A673 (cell line): ENCODE data around the gene SEC23B. TPM values are rescaled to one million over a fixed set of nuclear protein-coding genes. Genes with fewer than 3 reads are reported as not detected.
"Not testable (repeated sequence)": the region's sequence is repeated elsewhere in the genome, so short reads cannot be mapped to it uniquely, and the experiment has no call there.

Experiments used
- BruUV-seq: library from RNA; stranded (reverse); fragments of 400-500 nt; replicated peaks from 2 replicates; lab custom pipeline; 2021; lab: Mats Ljungman, UMichigan
- CTCF ChIA-PET: fragments of 300-600 bp; sonication (Branson Sonifier 250); formaldehyde crosslinking; loops from one replicate; lab custom pipeline; 2022; ENCODE audit warnings: antibody characterized with exemption; lab: Charles Lee
- POLR2A ChIA-PET: fragments of 300-600 bp; sonication (Branson Sonifier 250); formaldehyde crosslinking; loops from one replicate; lab custom pipeline; 2022; ENCODE audit warnings: antibody characterized with exemption; ENCODE audit not compliant: low non-redundant PET; lab: Charles Lee
- DNase-seq: peaks from one replicate; pipeline ENCODE4 v3.0.0-alpha.2; 2015; ENCODE audit warnings: low spot score
- H3K27ac ChIP-seq: fragments of 200-600 bp; sonication (generic); 2 replicates; pipeline ENCODE4 v1.5.1; 2016; ENCODE audit warnings: mixed run types, low read depth, mild to moderate bottlenecking, mixed read lengths, antibody characterized with exemption, low read length; ENCODE audit not compliant: poor library complexity, severe bottlenecking
- H3K27me3 ChIP-seq: fragments of 200-600 bp; sonication (generic); replicated peaks from 2 replicates; pipeline ENCODE4 v1.6.1; 2017; ENCODE audit warnings: mixed run types, low read depth, mild to moderate bottlenecking, mixed read lengths, antibody characterized with exemption, low read length; ENCODE audit not compliant: insufficient read depth, poor library complexity
- H3K36me3 ChIP-seq: fragments of 200-600 bp; sonication (generic); 2 replicates; pipeline ENCODE4 v1.6.1; 2016; ENCODE audit warnings: mixed run types, mild to moderate bottlenecking, mixed read lengths, antibody characterized with exemption, low read length; ENCODE audit not compliant: insufficient read depth, poor library complexity, severe bottlenecking
- H3K4me1 ChIP-seq: fragments of 200-600 bp; sonication (generic); 2 replicates; pipeline ENCODE4 v1.6.1; 2017; ENCODE audit warnings: mixed run types, mild to moderate bottlenecking, mixed read lengths, antibody characterized with exemption, low read length; ENCODE audit not compliant: insufficient read depth, poor library complexity, severe bottlenecking
- H3K4me3 ChIP-seq: fragments of 200-600 bp; sonication (generic); 2 replicates; pipeline ENCODE4 v1.5.1; 2016; ENCODE audit warnings: low read depth, mixed run types, mild to moderate bottlenecking, mixed read lengths, low read length; ENCODE audit not compliant: poor library complexity, severe bottlenecking
- H3K9me3 ChIP-seq: fragments of 200-600 bp; sonication (generic); 2 replicates; pipeline ENCODE4 v1.6.1; 2016; ENCODE audit warnings: mixed run types, low read depth, mild to moderate bottlenecking, mixed read lengths, antibody characterized with exemption, low read length; ENCODE audit not compliant: poor library complexity, severe bottlenecking
- CTCF ChIP-seq: fragments of 300-800, 200-600 bp; sonication (generic); conservative IDR thresholded peaks from 2 replicates; pipeline ENCODE4 v1.5.1; 2017; ENCODE audit warnings: low read depth, mild to moderate bottlenecking, antibody characterized with exemption, low read length, moderate library complexity, mixed read lengths
- EZH2 ChIP-seq: fragments of 200-600 bp; sonication (generic); IDR thresholded peaks from 2 replicates; pipeline ENCODE4 v1.6.1; 2017; ENCODE audit warnings: borderline replicate concordance, low read depth, mild to moderate bottlenecking, mixed read lengths, antibody characterized with exemption, low read length; ENCODE audit not compliant: poor library complexity, severe bottlenecking
- intact Hi-C: fragments of 100-400 bp; cut with micrococcal nuclease; formaldehyde crosslinking; loops from one replicate; pipeline ENCODE4 v1.10.0; 2022; ENCODE audit not compliant: unreplicated experiment
- total RNA-seq: library from RNA; stranded (reverse); gene quantifications from 2 replicates; pipeline ENCODE4 v1.2.3, GENCODE V29; 2021

Gene SEC23B
- total RNA-seq, 1 experiment from 2014 or later = 55.9 TPM

GRCh38 chr20:18513208-18513607 lies 5.5 kb downstream of the SEC23B start:
- peaks cover 42% of the 10 kb centered on the region for H3K36me3 ChIP-seq
- POLR2A ChIA-PET = no interaction called here
- no peaks in the 10 kb centered on the region for H3K4me1 ChIP-seq
- H3K4me3 ChIP-seq = no peak overlapping the region
- no peak overlapping the region for H3K27ac ChIP-seq
- CTCF ChIA-PET = no interaction called here
- no TSS peak for BruUV-seq
- H3K27me3 ChIP-seq = no peaks in the 10 kb centered on the region
- DNase-seq = no peak
- no peaks in the 10 kb centered on the region for H3K9me3 ChIP-seq
- no peak for TF ChIP-seq CTCF
- no peak for TF ChIP-seq EZH2
- intact Hi-C loops = no loop called here

- Histone ChIP-seq H3K36me3 (peaks cover 42% of the 10 kb centered on the region), H3K27me3 (no peaks in the 10 kb centered on the region), H3K9me3 (no peaks in the 10 kb centered on the region), H3K4me1 (no peaks in the 10 kb centered on the region), H3K4me3 (no peak overlapping the region), H3K27ac (no peak overlapping the region)
- CTCF ChIA-PET = no interaction called here
- no peak for DNase-seq
- POLR2A ChIA-PET = no interaction called here
- intact Hi-C loops = no loop called here
- TF ChIP-seq EZH2 (no peak), CTCF (no peak)
- no TSS peak for BruUV-seq
These were observed 6.4 kb downstream of the SEC23B start for GRCh38 chr20:18514127-18514526.

- POLR2A ChIA-PET = interaction anchor here (0.6 kb wide), 1 partner anchor 19 kb away, joined by 7 read pairs; no protein-coding TSS in a partner anchor
- CTCF ChIA-PET = no interaction called here
These were observed 8.2 kb downstream of the SEC23B start for GRCh38 chr20:18515973-18516372.

GRCh38 chr20:18522066-18522465 lies 14.3 kb downstream of the SEC23B start:
- H3K4me3 ChIP-seq, H3K27me3 ChIP-seq, CTCF ChIA-PET, H3K9me3 ChIP-seq, H3K27ac ChIP-seq, DNase-seq, POLR2A ChIA-PET, H3K4me1 ChIP-seq, intact Hi-C loops, BruUV-seq: not testable (repeated sequence)
- peaks cover 29% of the 10 kb centered on the region for H3K36me3 ChIP-seq

More at GRCh38 chr20:18515973-18516372, 8.2 kb downstream of the SEC23B start:
- TF ChIP-seq EZH2 = no peak
- TF ChIP-seq CTCF = no peak
- no TSS peak for BruUV-seq
- no peak for DNase-seq
- Histone ChIP-seq H3K27ac (no peak overlapping the region), H3K27me3 (no peaks in the 10 kb centered on the region), H3K36me3 (peaks cover 38% of the 10 kb centered on the region), H3K9me3 (no peaks in the 10 kb centered on the region), H3K4me1 (no peaks in the 10 kb centered on the region), H3K4me3 (no peak overlapping the region)
- intact Hi-C loops = no loop called here
